Measurements from ENCODE around the gene NTF4.

- TF ChIP-seq CTCF (IDR thresholded peaks at IDR 0.05) (no peak), POLR2A (IDR thresholded peaks at IDR 0.05) (no peak)
These were observed 47.5 kb downstream of the NTF4 start, which contains the start of gene LHB for GRCh38 chr19:49017041-49017665.

Data from thyroid gland (tissue), 4 donors.